K562 (cell line): ENCODE results near the gene AKIRIN1. TPM values are rescaled to one million over a fixed set of nuclear protein-coding genes. Genes with fewer than 3 reads are reported as not detected.
A peak's percentile ranks its signal among the peaks of the same experiment; 100 is the strongest.

Experiments
- ARID4B ChIP-seq: sonication (generic); formaldehyde crosslinking; IDR thresholded peaks from 2 replicates; pipeline ENCODE4 v1.8.0; 2022; ENCODE audit warnings: mild to moderate bottlenecking, missing genetic modification reagents
- CEBPB ChIP-seq: fragments of 450-650 bp; IDR thresholded peaks from 2 replicates; pipeline ENCODE4 v1.6.1; 2016; ENCODE audit warnings: missing genetic modification characterization, missing compliant biosample characterization
- E2F3 ChIP-seq: fragments of 250-450 bp; sonication (Bioruptor Pico); IDR thresholded peaks from 2 replicates; pipeline ENCODE4 v1.4.0; 2020; ENCODE audit warnings: mild to moderate bottlenecking
- FOXP1 ChIP-seq: sonication (generic); formaldehyde crosslinking; IDR thresholded peaks from 2 replicates; pipeline ENCODE4 v1.8.0; 2022; ENCODE audit warnings: mild to moderate bottlenecking, missing genetic modification reagents
- GATAD2B ChIP-seq: fragments of 450-650 bp; IDR thresholded peaks from 2 replicates; pipeline ENCODE4 v1.6.1; 2017; ENCODE audit warnings: mild to moderate bottlenecking, borderline replicate concordance
- HBP1 ChIP-seq: fragments of 450-650 bp; formaldehyde crosslinking; IDR thresholded peaks from 2 replicates; pipeline ENCODE4 v1.4.0; 2022; ENCODE audit warnings: missing genetic modification characterization
- HMGXB4 ChIP-seq: sonication (generic); formaldehyde crosslinking; IDR thresholded peaks from 2 replicates; pipeline ENCODE4 v1.8.1; 2023; ENCODE audit warnings: mild to moderate bottlenecking, missing genetic modification reagents
- MCM2 ChIP-seq: fragments of 450-650 bp; IDR thresholded peaks from 2 replicates; pipeline ENCODE4 v1.6.1; 2017; ENCODE audit warnings: low read depth, mild to moderate bottlenecking
- MNT ChIP-seq, 2 experiments: fragments of 450-650 bp; conservative IDR thresholded peaks; 2 replicates each; pipeline ENCODE4 v1.6.1; 2017; ENCODE audit warnings: mild to moderate bottlenecking in 2 of 2, moderate library complexity in 2 of 2
- POLR2G ChIP-seq: fragments of 200-400 bp; formaldehyde crosslinking; IDR thresholded peaks from 2 replicates; pipeline ENCODE4 v1.6.1; 2017; ENCODE audit warnings: low read depth, mild to moderate bottlenecking, antibody characterized with exemption, low read length, moderate library complexity
- PRMT5 ChIP-seq: sonication (generic); formaldehyde crosslinking; IDR thresholded peaks from 2 replicates; pipeline ENCODE4 v1.5.0; 2020; ENCODE audit warnings: missing genetic modification reagents
- ZNF445 ChIP-seq: fragments of 250-450 bp; sonication (Bioruptor Pico); IDR thresholded peaks from 2 replicates; pipeline ENCODE4 v1.4.0; 2020; ENCODE audit warnings: low read depth, mild to moderate bottlenecking, moderate library complexity
- ZNF511 ChIP-seq: sonication (generic); formaldehyde crosslinking; IDR thresholded peaks from 2 replicates; pipeline ENCODE4 v1.8.0; 2022; ENCODE audit warnings: mild to moderate bottlenecking, missing genetic modification reagents
- ZNF717 ChIP-seq: fragments of 250-450 bp; sonication (Bioruptor Pico); IDR thresholded peaks from 2 replicates; pipeline ENCODE4 v1.5.0; 2021
- polyA plus RNA-seq, 8 experiments: library from polyadenylated mRNA; depleted of rRNA in 4 of 8; stranded (reverse) in 5 of 8; unstranded in 3 of 8; fragments of >200 nt; fragmentation: Nextera tagmentation in 2 of 8; fragmentation: Illumina TruSeq in 1 of 8; extraction: Ambion mirVana in 2 of 8; extraction: Trizol in 1 of 8; gene quantifications; 2 replicates each; pipeline versions ENCODE4 v1.2.1 to v1.2.3, GENCODE V29; 2011 to 2014; ENCODE audit warnings: inconsistent platforms in 1 of 8, missing spikeins in 1 of 8
- total RNA-seq, 7 experiments: library from RNA; depleted of rRNA in 6 of 7; stranded (reverse); fragments of >200 nt in 6 of 7; fragmentation: Illumina TruSeq in 2 of 7; extraction: Trizol in 2 of 7; gene quantifications; 2 replicates each; pipeline versions ENCODE4 v1.2.1 to v1.2.3, GENCODE V29; 2011 to 2021; ENCODE audit warnings: low replicate concordance in 1 of 7

AKIRIN1 gene
- total and polyA plus RNA-seq, 9 of the 15 experiments (the other 6 are each of a cell fraction or from before 2014, with no cell fraction given): 11.5 to 139 (median 83.4) TPM

GRCh38 chr1:39026051-39026865, 35.2 kb downstream of the AKIRIN1 start, which contains the start of gene NDUFS5 (continued):
- TF ChIP-seq FOXP1 (CRISPR knock-in tag) (0 out of 2 replicates have a peak, but pooled peaks have one; percentile 45), ZNF445 (CRISPR knock-in tag) (no peak), HBP1 (CRISPR knock-in tag) (no peak), MNT (conservative IDR thresholded peaks at IDR 0.05) (peak; percentile 55 to 68), ZNF717 (CRISPR knock-in tag) (no peak), PRMT5 (CRISPR knock-in tag) (no peak), ZNF511 (peak; percentile 84; the same call in 1 of the 2 replicates), CEBPB (tag) (peak; percentile 70), ARID4B (peak; percentile 92), POLR2G (peak; percentile 93), E2F3 (no peak), MCM2 (no peak), GATAD2B (no peak), HMGXB4 (CRISPR knock-in tag) (no peak)
